Myocyte (in vitro differentiated cells): Measurements from ENCODE around the gene ARID5A. TPM values are rescaled to one million over a fixed set of nuclear protein-coding genes. Genes with fewer than 3 reads are reported as not detected.

ENCODE experiments used
- DNase-seq: peaks from one replicate; pipeline ENCODE4 v3.0.0-alpha.2; 2012; ENCODE audit warnings: low read depth
- total RNA-seq: library from RNA; depleted of rRNA; stranded (reverse); fragments of >200 nt; gene quantifications from 2 replicates; pipeline ENCODE4 v1.2.3, GENCODE V29; 2014

ARID5A gene
- total RNA-seq, 1 donor from 2014 or later = 73.8 TPM

GRCh38 chr2:96526615-96527285 lies 9.8 kb upstream of the ARID5A start:
- DNase-seq = no peak

GRCh38 chr2:96527286-96528005 lies 9.1 kb upstream of the ARID5A start:
- no peak for DNase-seq

GRCh38 chr2:96528006-96528699 lies 8.4 kb upstream of the ARID5A start:
- no peak for DNase-seq

- DNase-seq = no peak
Observed at GRCh38 chr2:96528700-96529375, 7.7 kb upstream of the ARID5A start.

- no peak for DNase-seq
Observed at GRCh38 chr2:96529376-96530143, 7.0 kb upstream of the ARID5A start.

GRCh38 chr2:96530144-96530430 lies 6.5 kb upstream of the ARID5A start:
- no peak for DNase-seq

GRCh38 chr2:96530474-96531357 lies 5.8 kb upstream of the ARID5A start:
- no peak for DNase-seq

GRCh38 chr2:96531366-96531765 lies 5.2 kb upstream of the ARID5A start:
- no peak for DNase-seq

- DNase-seq = peak; percentile 99
Observed at GRCh38 chr2:96531872-96532505, 4.6 kb upstream of the ARID5A start.

GRCh38 chr2:96532641-96533291 lies 3.8 kb upstream of the ARID5A start:
- DNase-seq = no peak

GRCh38 chr2:96533292-96534073 lies 3.1 kb upstream of the ARID5A start:
- peak; percentile 95 for DNase-seq

GRCh38 chr2:96534141-96534540 lies 2.4 kb upstream of the ARID5A start:
- DNase-seq = no peak

- DNase-seq = peak; percentile 64
Observed at GRCh38 chr2:96534701-96535181, 1.8 kb upstream of the ARID5A start.

GRCh38 chr2:96535331-96535730 lies 1.2 kb upstream of the ARID5A start:
- DNase-seq = no peak

- DNase-seq = peak; percentile 86
Observed at GRCh38 chr2:96537066-96537733, 648 bp downstream of the ARID5A start.

- no peak for DNase-seq
Observed at GRCh38 chr2:96537734-96538486, 1.4 kb downstream of the ARID5A start.
